ENCODE data around the gene IER3. TPM values are rescaled to one million over a fixed set of nuclear protein-coding genes. Genes with fewer than 3 reads are reported as not detected.

The IER3 gene
- total and polyA plus RNA-seq, 8 donors, result 5.5 to 77.0 (median 16.3) TPM

GRCh38 chr6:30781395-30781742, 37.0 kb upstream of the IER3 start:
- Histone ChIP-seq H3K36me3 (no peaks in the 10 kb centered on the region), H3K27me3 (no peaks in the 10 kb centered on the region), H3K4me3 (no peak overlapping the region), H3K27ac (peak overlapping the region; percentile 94 to 95), H3K4me1 (peaks cover 21 to 96% of the 10 kb centered on the region in 2 donors), H3K9me3 (no peaks in the 10 kb centered on the region)
- no peak for TF ChIP-seq CTCF (IDR thresholded peaks at IDR 0.05)
- DNase-seq (no peak), ATAC-seq (no peak)
- intact Hi-C loops (cut with DNase I), result no loop called here

- H3K4me1 ChIP-seq, result peaks cover 21 to 91% of the 10 kb centered on the region in 2 donors
- no peaks in the 10 kb centered on the region for H3K36me3 ChIP-seq
- no peaks in the 10 kb centered on the region for H3K27me3 ChIP-seq
- intact Hi-C loops (cut with DNase I), result no loop called here
- no peaks in the 10 kb centered on the region for H3K9me3 ChIP-seq
- peak overlapping the region in 1 of 2 donors; percentile 95 for H3K27ac ChIP-seq
- no peak for DNase-seq
- ATAC-seq, result no peak
- no peak overlapping the region for H3K4me3 ChIP-seq
- TF ChIP-seq CTCF (IDR thresholded peaks at IDR 0.05), result no peak
Measured at GRCh38 chr6:30780642-30780920, 36.2 kb upstream of the IER3 start.

- Histone ChIP-seq H3K4me1 (peaks cover 21 to 88% of the 10 kb centered on the region in 2 donors), H3K4me3 (no peak overlapping the region), H3K27ac (peak overlapping the region; percentile 73 to 95), H3K9me3 (no peaks in the 10 kb centered on the region), H3K36me3 (no peaks in the 10 kb centered on the region), H3K27me3 (no peaks in the 10 kb centered on the region)
- no peak for TF ChIP-seq CTCF (IDR thresholded peaks at IDR 0.05)
- ATAC-seq (no peak), DNase-seq (no peak)
- intact Hi-C loops (cut with DNase I), result no loop called here
Measured at GRCh38 chr6:30779850-30780641, 35.7 kb upstream of the IER3 start.

DNA sequence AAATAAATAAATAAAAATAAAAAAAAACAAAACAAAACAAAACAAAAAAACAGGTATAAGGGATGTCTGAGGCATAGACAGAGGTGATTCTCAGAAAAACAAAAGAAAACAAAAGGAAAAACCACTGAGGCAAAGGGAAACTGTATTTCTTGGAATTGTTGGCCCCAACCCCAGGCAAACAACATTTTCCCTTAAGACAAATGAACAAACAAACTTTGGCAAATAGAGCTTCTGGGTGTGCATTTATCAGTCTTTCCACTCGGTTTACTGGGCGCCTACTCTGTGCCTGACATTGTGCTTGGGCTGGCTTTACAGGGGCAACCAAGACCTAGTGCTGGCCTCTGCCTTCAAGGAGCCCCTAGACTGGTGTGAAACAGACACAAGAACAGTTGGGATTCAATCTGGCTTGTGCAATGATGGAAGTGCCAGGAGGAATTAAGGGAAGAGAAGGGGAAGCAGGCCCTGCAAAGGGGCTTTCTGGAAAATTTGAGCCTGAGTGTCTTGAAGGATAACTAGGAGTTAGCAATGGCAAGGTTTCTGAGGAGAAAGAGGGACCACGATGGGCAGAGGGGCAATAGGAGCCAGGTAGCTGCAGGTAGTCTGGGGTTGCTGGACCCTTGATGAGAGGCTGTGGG, 33.8 kb upstream of the IER3 start:
- Histone ChIP-seq H3K4me3 (no peak overlapping the region), H3K27me3 (no peaks in the 10 kb centered on the region), H3K4me1 (peaks cover 21 to 71% of the 10 kb centered on the region in 2 donors), H3K36me3 (no peaks in the 10 kb centered on the region), H3K27ac (peak overlapping the region; percentile 73 to 82), H3K9me3 (no peaks in the 10 kb centered on the region)
- no peak for TF ChIP-seq CTCF (IDR thresholded peaks at IDR 0.05)
- intact Hi-C loops (cut with DNase I), result no loop called here
- ATAC-seq (no peak), DNase-seq (no peak)

DNA sequence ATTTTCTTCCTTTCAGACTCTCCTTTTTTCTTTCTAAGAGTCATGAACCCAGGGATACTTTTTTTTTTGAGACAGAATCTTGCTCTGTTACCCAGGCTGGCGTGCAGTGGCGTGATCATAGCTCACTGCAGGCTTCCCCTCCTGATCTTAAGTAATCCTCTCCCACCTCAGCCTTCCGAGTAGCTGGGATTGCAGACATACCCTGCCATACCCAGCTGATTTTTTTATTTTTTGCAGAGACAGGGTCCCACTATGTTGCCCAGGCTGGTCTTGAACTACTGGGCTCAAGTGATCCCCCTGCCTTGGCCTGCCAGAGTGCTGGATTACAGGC, 32.8 kb upstream of the IER3 start:
- Histone ChIP-seq H3K4me3 (no peak overlapping the region), H3K36me3 (no peaks in the 10 kb centered on the region), H3K9me3 (no peaks in the 10 kb centered on the region), H3K4me1 (peaks cover 12 to 61% of the 10 kb centered on the region in 2 donors), H3K27me3 (no peaks in the 10 kb centered on the region), H3K27ac (no peak overlapping the region)
- intact Hi-C loops (cut with DNase I), result no loop called here
- ATAC-seq, result no peak
- TF ChIP-seq CTCF (IDR thresholded peaks at IDR 0.05), result no peak
- DNase-seq, result no peak
